Activated CD4-positive, CD25-positive, alpha-beta regulatory T cell (primary cell): Measurements from ENCODE around the gene TET3.

Source experiments
- DNase-seq, 4 experiments: peaks; one replicate each; lab custom pipeline; 2025; lab: John Stamatoyannopoulos, UW

TET3 gene

GRCh38 chr2:74005786-74006185, 21.1 kb downstream of the TET3 start:
- no peak for DNase-seq

GRCh38 chr2:74006459-74006858, 21.7 kb downstream of the TET3 start:
- no peak for DNase-seq

GRCh38 chr2:74007121-74007520, 22.4 kb downstream of the TET3 start:
- no peak for DNase-seq

- no peak for DNase-seq
These were observed 23.0 kb downstream of the TET3 start for GRCh38 chr2:74007711-74008110.

- no peak for DNase-seq
These were observed 24.2 kb downstream of the TET3 start for GRCh38 chr2:74008761-74009395.

- no peak for DNase-seq
These were observed 24.9 kb downstream of the TET3 start for GRCh38 chr2:74009577-74009976.

- DNase-seq: no peak
These were observed 25.4 kb downstream of the TET3 start for GRCh38 chr2:74010087-74010541.

- no peak for DNase-seq
These were observed 26.5 kb downstream of the TET3 start for GRCh38 chr2:74011246-74011645.

- DNase-seq: no peak
These were observed 30.1 kb downstream of the TET3 start for GRCh38 chr2:74014813-74015212.

GRCh38 chr2:74017223-74017622, 32.5 kb downstream of the TET3 start:
- DNase-seq: no peak

- DNase-seq: no peak
These were observed 34.8 kb downstream of the TET3 start for GRCh38 chr2:74019516-74019915.

- DNase-seq: no peak
These were observed 36.1 kb downstream of the TET3 start for GRCh38 chr2:74020702-74021406.

- no peak for DNase-seq
These were observed 36.7 kb downstream of the TET3 start for GRCh38 chr2:74021407-74021755.

GRCh38 chr2:74024216-74024615, 39.5 kb downstream of the TET3 start:
- DNase-seq: no peak

- no peak for DNase-seq
These were observed 41.4 kb downstream of the TET3 start for GRCh38 chr2:74025971-74026612.

- DNase-seq: no peak
These were observed 42.1 kb downstream of the TET3 start for GRCh38 chr2:74026687-74027241.

- DNase-seq: no peak
These were observed 42.8 kb downstream of the TET3 start for GRCh38 chr2:74027496-74027895.

GRCh38 chr2:74028290-74028689, 43.6 kb downstream of the TET3 start:
- DNase-seq: no peak

GRCh38 chr2:74028741-74029140, 44.0 kb downstream of the TET3 start:
- DNase-seq: no peak

- no peak for DNase-seq
These were observed 45.1 kb downstream of the TET3 start for GRCh38 chr2:74029714-74030397.

GRCh38 chr2:74031221-74031620, 46.5 kb downstream of the TET3 start:
- DNase-seq: no peak

GRCh38 chr2:74031959-74032287, 47.2 kb downstream of the TET3 start:
- DNase-seq: no peak

- no peak for DNase-seq
These were observed 48.7 kb downstream of the TET3 start for GRCh38 chr2:74033375-74033774.
